H9 (cell line): ENCODE results near the gene EPHA4. TPM values are rescaled to one million over a fixed set of nuclear protein-coding genes. Genes with fewer than 3 reads are reported as not detected.

ENCODE experiments used
- DNase-seq: peaks from one replicate; pipeline ENCODE4 v3.0.0-alpha.2; 2017
- H2AFZ ChIP-seq: one replicate; pipeline ENCODE4 v1.6.1; 2013; ENCODE audit warnings: mild to moderate bottlenecking, low read length, control low read depth, moderate library complexity
- H2AK5ac ChIP-seq: 2 replicates; pipeline ENCODE4 v1.6.1; 2013; ENCODE audit warnings: low read length, control low read depth, mixed read lengths; ENCODE audit not compliant: insufficient read length
- H2BK120ac ChIP-seq: one replicate; pipeline ENCODE4 v1.6.1; 2013; ENCODE audit warnings: low read depth, mild to moderate bottlenecking, low read length, control low read depth, inconsistent platforms; ENCODE audit not compliant: poor library complexity, severe bottlenecking
- H2BK12ac ChIP-seq: 2 replicates; pipeline ENCODE4 v1.6.1; 2013; ENCODE audit warnings: low read length, control low read depth, mixed read lengths, low read depth; ENCODE audit not compliant: insufficient read length
- H2BK15ac ChIP-seq: 2 replicates; pipeline ENCODE4 v1.6.1; 2013; ENCODE audit warnings: low read depth, low read length, control low read depth
- H2BK20ac ChIP-seq: one replicate; pipeline ENCODE4 v1.6.1; 2013; ENCODE audit warnings: low read depth, mild to moderate bottlenecking, low read length, control low read depth, inconsistent platforms; ENCODE audit not compliant: poor library complexity, severe bottlenecking
- H2BK5ac ChIP-seq: 2 replicates; pipeline ENCODE4 v1.6.1; 2013; ENCODE audit warnings: low read length, control low read depth, mixed read lengths; ENCODE audit not compliant: insufficient read length
- H3K14ac ChIP-seq: 2 replicates; pipeline ENCODE4 v1.6.1; 2013; ENCODE audit warnings: low read length, control low read depth; ENCODE audit not compliant: insufficient read depth
- H3K18ac ChIP-seq: 2 replicates; pipeline ENCODE4 v1.6.1; 2013; ENCODE audit warnings: low read depth, mild to moderate bottlenecking, mixed read lengths, low read length, control low read depth; ENCODE audit not compliant: insufficient read length
- H3K23ac ChIP-seq: 2 replicates; pipeline ENCODE4 v1.6.1; 2013; ENCODE audit warnings: low read length, control low read depth, mixed read lengths, low read depth; ENCODE audit not compliant: insufficient read length
- H3K23me2 ChIP-seq: 2 replicates; pipeline ENCODE4 v1.6.1; 2013; ENCODE audit warnings: low read depth, mild to moderate bottlenecking, mixed read lengths, low read length, control low read depth; ENCODE audit not compliant: insufficient read length, poor library complexity, severe bottlenecking
- H3K27ac ChIP-seq: 2 replicates; pipeline ENCODE4 v1.5.1; 2013; ENCODE audit warnings: low read length, control low read depth, mixed read lengths, low read depth; ENCODE audit not compliant: insufficient read length
- H3K27me3 ChIP-seq: 2 replicates; pipeline ENCODE4 v1.6.1; 2013; ENCODE audit warnings: low read length, control low read depth, inconsistent platforms; ENCODE audit not compliant: insufficient read depth
- H3K4ac ChIP-seq: 2 replicates; pipeline ENCODE4 v1.6.1; 2013; ENCODE audit warnings: low read depth, mild to moderate bottlenecking, control low read depth, inconsistent platforms, low read length, moderate library complexity
- H3K4me1 ChIP-seq: 2 replicates; pipeline ENCODE4 v1.6.1; 2013; ENCODE audit warnings: low read length, control low read depth, inconsistent platforms; ENCODE audit not compliant: insufficient read depth
- H3K4me2 ChIP-seq: 2 replicates; pipeline ENCODE4 v1.6.1; 2013; ENCODE audit warnings: low read length, control low read depth, mixed read lengths; ENCODE audit not compliant: insufficient read length, insufficient read depth
- H3K56ac ChIP-seq: 2 replicates; pipeline ENCODE4 v1.6.1; 2013; ENCODE audit warnings: low read depth, mild to moderate bottlenecking, mixed read lengths, low read length, control low read depth; ENCODE audit not compliant: insufficient read length
- H3K79me1 ChIP-seq: 2 replicates; pipeline ENCODE4 v1.6.1; 2013; ENCODE audit warnings: low read depth, mild to moderate bottlenecking, moderate library complexity, low read length, control low read depth, inconsistent platforms; ENCODE audit not compliant: insufficient read depth, poor library complexity, severe bottlenecking
- H3K79me2 ChIP-seq: 2 replicates; pipeline ENCODE4 v1.6.1; 2013; ENCODE audit warnings: low read length, control low read depth, inconsistent platforms; ENCODE audit not compliant: insufficient read depth
- H3K9ac ChIP-seq: 2 replicates; pipeline ENCODE4 v1.6.1; 2013; ENCODE audit warnings: low read length, control low read depth, mixed read lengths; ENCODE audit not compliant: insufficient read length; ENCODE audit errors: extremely low read depth
- H3K9me3 ChIP-seq: one replicate; pipeline ENCODE4 v1.6.1; 2013; ENCODE audit warnings: low read depth, low read length, inconsistent platforms; ENCODE audit not compliant: control insufficient read depth
- H3T11ph ChIP-seq: one replicate; pipeline ENCODE4 v1.6.1; 2013; ENCODE audit warnings: mild to moderate bottlenecking, low read length, control low read depth, inconsistent platforms
- H4K20me1 ChIP-seq: one replicate; pipeline ENCODE4 v1.6.1; 2013; ENCODE audit not compliant: control insufficient read depth, insufficient read length, insufficient read depth
- H4K5ac ChIP-seq: 2 replicates; pipeline ENCODE4 v1.6.1; 2013; ENCODE audit warnings: low read depth, mild to moderate bottlenecking, mixed read lengths, low read length, control low read depth; ENCODE audit not compliant: insufficient read length
- H4K8ac ChIP-seq: replicated peaks from 2 replicates; pipeline ENCODE4 v1.6.1; 2013; ENCODE audit warnings: low read length, control low read depth, mixed read lengths, low read depth; ENCODE audit not compliant: insufficient read length
- H4K91ac ChIP-seq: 2 replicates; pipeline ENCODE4 v1.6.1; 2013; ENCODE audit warnings: low read depth, mild to moderate bottlenecking, moderate library complexity, mixed read lengths, low read length, control low read depth; ENCODE audit not compliant: insufficient read length
- H3K27ac Mint-ChIP-seq, 3 experiments: 2 replicates in 2 of 3; 3 replicates in 1 of 3; pipeline ENCODE4 v1.8.0; 2020 to 2021; ENCODE audit warnings: mixed read lengths in 3 of 3, mild to moderate bottlenecking in 1 of 3, moderate library complexity in 1 of 3
- H3K27me3 Mint-ChIP-seq: 2 replicates; pipeline ENCODE4 v1.8.0; 2021; ENCODE audit warnings: low read depth, mild to moderate bottlenecking, moderate library complexity, mixed read lengths
- H3K36me3 Mint-ChIP-seq, 3 experiments: 2 replicates in 2 of 3; 3 replicates in 1 of 3; pipeline ENCODE4 v1.8.0; 2020 to 2021; ENCODE audit warnings: low read depth in 3 of 3, mixed read lengths in 3 of 3; ENCODE audit not compliant: insufficient read depth in 1 of 3
- H3K4me1 Mint-ChIP-seq, 2 experiments: 2 replicates each; pipeline ENCODE4 v1.8.0; 2020; ENCODE audit warnings: mixed read lengths in 2 of 2
- H3K4me3 Mint-ChIP-seq, 2 experiments: 2 replicates in 1 of 2; 3 replicates in 1 of 2; pipeline ENCODE4 v1.8.0; 2020 to 2021; ENCODE audit warnings: mild to moderate bottlenecking in 2 of 2, mixed read lengths in 2 of 2, moderate library complexity in 1 of 2
- H3K9me3 Mint-ChIP-seq, 2 experiments: 2 replicates in 1 of 2; 3 replicates in 1 of 2; pipeline ENCODE4 v1.8.0; 2020; ENCODE audit warnings: mild to moderate bottlenecking in 2 of 2, mixed read lengths in 2 of 2, moderate library complexity in 1 of 2
- CTCF ChIP-seq: fragments of 200-600 bp; sonication (generic); conservative IDR thresholded peaks from 3 replicates; pipeline ENCODE4 v1.8.0; 2021; ENCODE audit warnings: antibody characterized with exemption, mild to moderate bottlenecking
- WGBS: extraction: QIAGEN DNeasy Blood & Tissue Kit; methylation state at CpG from one replicate; pipeline ENCODE4 v1.1.7; 2013; ENCODE audit warnings: missing lambda C conversion rate, low lambda C conversion rate, mixed read lengths; ENCODE audit not compliant: insufficient read length; ENCODE audit errors: extremely low coverage; 5-methylcytosine and 5-hydroxymethylcytosine counted together
- total RNA-seq: library from RNA; stranded (reverse); gene quantifications from 2 replicates; pipeline ENCODE4 v1.2.1, GENCODE V29; 2021

The EPHA4 gene
- total RNA-seq, 1 experiment from 2014 or later, result 25.1 TPM

GRCh38 chr2:221506469-221506868 lies 65.6 kb downstream of the EPHA4 start:
- Histone ChIP-seq H2BK15ac (no peak overlapping the region), H2AFZ (no peak overlapping the region), H4K5ac (no peak overlapping the region), H3K23me2 (no peaks in the 10 kb centered on the region), H3K4ac (no peak overlapping the region), H2BK12ac (no peak overlapping the region), H3K79me2 (no peaks in the 10 kb centered on the region), H2BK20ac (no peak overlapping the region), H3T11ph (no peak overlapping the region), H3K9me3 (no peaks in the 10 kb centered on the region), H4K8ac (no peak overlapping the region), H3K9ac (no peak overlapping the region), H2BK5ac (no peak overlapping the region), H4K91ac (no peak overlapping the region), H3K56ac (no peak overlapping the region), H3K79me1 (no peaks in the 10 kb centered on the region), H3K18ac (no peak overlapping the region), H3K23ac (no peak overlapping the region), H3K27me3 (no peaks in the 10 kb centered on the region), H3K4me1 (no peaks in the 10 kb centered on the region), H3K14ac (no peak overlapping the region), H2AK5ac (no peak overlapping the region), H2BK120ac (no peak overlapping the region), H4K20me1 (no peaks in the 10 kb centered on the region), H3K4me2 (no peak overlapping the region), H3K27ac (no peak overlapping the region)
- no peaks in the 10 kb centered on the region for H3K9me3 Mint-ChIP-seq
- DNase-seq, result no peak
- H3K4me3 Mint-ChIP-seq, result no peak overlapping the region
- H3K36me3 Mint-ChIP-seq, result peaks cover 0 to 3% (median 0%) of the 10 kb centered on the region in 3 experiments; a peak in 1 of 7 replicates
- H3K4me1 Mint-ChIP-seq, result peaks cover 7 to 12% of the 10 kb centered on the region in 2 experiments; a peak in 3 of 4 replicates
- no peak overlapping the region for H3K27ac Mint-ChIP-seq
- H3K27me3 Mint-ChIP-seq, result no peaks in the 10 kb centered on the region
- no CpG with 5 or more reads among the region's 2 CpGs for WGBS
- TF ChIP-seq CTCF, result no peak
